Keratinocyte (primary cell): ENCODE data around the gene NEK10.

Source experiments
- EZH2 ChIP-seq: IDR thresholded peaks from one replicate; pipeline ENCODE4 v1.6.1; 2012; ENCODE audit warnings: inconsistent platforms, mild to moderate bottlenecking, low read length, moderate library complexity
- TF ChIP-seq, protein P1 (sequence below), 3 experiments: IDR thresholded peaks in 1 of 3; conservative IDR thresholded peaks in 1 of 3; optimal IDR thresholded peaks in 1 of 3; 2 replicates in 2 of 3; 3 replicates in 1 of 3; pipeline versions ENCODE3 to v1.5.1; 2011; ENCODE audit warnings: low read length in 3 of 3, mild to moderate bottlenecking in 3 of 3, moderate library complexity in 2 of 3, control low read depth in 1 of 3, inconsistent platforms in 1 of 3; ENCODE audit not compliant: insufficient read depth in 2 of 3; ENCODE audit errors: extremely low read depth in 1 of 3

DNA sequence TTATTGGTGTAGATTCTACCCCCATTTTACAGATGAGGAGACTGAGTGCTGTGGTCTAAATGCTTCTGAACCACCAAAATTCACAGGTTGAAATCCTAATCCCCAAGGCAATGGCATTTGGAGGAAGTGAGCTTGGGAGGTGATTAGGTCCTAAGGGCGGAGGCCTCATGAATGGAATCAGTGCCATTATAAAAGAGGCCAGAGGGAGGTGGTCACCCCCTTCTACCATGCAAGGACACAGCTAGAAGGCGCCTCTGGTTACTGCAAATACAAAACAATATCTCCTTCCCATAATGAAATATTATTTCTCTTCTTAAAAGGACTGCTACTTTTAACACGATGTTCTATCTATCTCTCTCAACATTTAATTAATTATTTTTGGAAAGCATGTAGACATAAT lies 223.5 kb downstream of the NEK10 start:
- TF ChIP-seq, protein P1, sequence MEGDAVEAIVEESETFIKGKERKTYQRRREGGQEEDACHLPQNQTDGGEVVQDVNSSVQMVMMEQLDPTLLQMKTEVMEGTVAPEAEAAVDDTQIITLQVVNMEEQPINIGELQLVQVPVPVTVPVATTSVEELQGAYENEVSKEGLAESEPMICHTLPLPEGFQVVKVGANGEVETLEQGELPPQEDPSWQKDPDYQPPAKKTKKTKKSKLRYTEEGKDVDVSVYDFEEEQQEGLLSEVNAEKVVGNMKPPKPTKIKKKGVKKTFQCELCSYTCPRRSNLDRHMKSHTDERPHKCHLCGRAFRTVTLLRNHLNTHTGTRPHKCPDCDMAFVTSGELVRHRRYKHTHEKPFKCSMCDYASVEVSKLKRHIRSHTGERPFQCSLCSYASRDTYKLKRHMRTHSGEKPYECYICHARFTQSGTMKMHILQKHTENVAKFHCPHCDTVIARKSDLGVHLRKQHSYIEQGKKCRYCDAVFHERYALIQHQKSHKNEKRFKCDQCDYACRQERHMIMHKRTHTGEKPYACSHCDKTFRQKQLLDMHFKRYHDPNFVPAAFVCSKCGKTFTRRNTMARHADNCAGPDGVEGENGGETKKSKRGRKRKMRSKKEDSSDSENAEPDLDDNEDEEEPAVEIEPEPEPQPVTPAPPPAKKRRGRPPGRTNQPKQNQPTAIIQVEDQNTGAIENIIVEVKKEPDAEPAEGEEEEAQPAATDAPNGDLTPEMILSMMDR (optimal IDR thresholded peaks at IDR 0.05 in 1 of 3, IDR thresholded peaks at IDR 0.05 in 1 of 3, conservative IDR thresholded peaks at IDR 0.05 in 1 of 3; ENCODE audit: extremely low read depth in 1 of 3, insufficient read depth in 2 of 3, low read length in 3 of 3) = no peak
- TF ChIP-seq EZH2 = no peak
